Body of pancreas (tissue), 4 donors: Measurements from ENCODE around the gene KCNG4. TPM values are rescaled to one million over a fixed set of nuclear protein-coding genes. Genes with fewer than 3 reads are reported as not detected.
"Not testable (repeated sequence)": the region's sequence is repeated elsewhere in the genome, so short reads cannot be mapped to it uniquely, and the experiment has no call there.

Source experiments
- ATAC-seq: fragments of 150-250 bp; one replicate; pipeline ENCODE4 v1.9.1; 2016
- DNase-seq, 4 donors: peaks; one replicate each; pipeline ENCODE4 v3.0.0-alpha.2; 2019
- H3K27ac ChIP-seq, 4 donors: fragments of 200-600 bp; sonication (generic); 1 replicate in 3 of 4; 2 replicates in 1 of 4; pipeline versions ENCODE4 v1.5.1 to v1.6.1; 2016 to 2019; ENCODE audit warnings: mild to moderate bottlenecking in 1 of 4, mixed read lengths in 1 of 4, moderate library complexity in 1 of 4
- H3K27me3 ChIP-seq, 2 donors: fragments of 200-600 bp; sonication (generic); one replicate each; pipeline ENCODE4 v1.6.0; 2016; ENCODE audit warnings: mild to moderate bottlenecking in 1 of 2
- H3K36me3 ChIP-seq, 2 donors: fragments of 200-600 bp; sonication (generic); replicated peaks in 1 of 2; 2 replicates each; pipeline ENCODE4 v1.5.1; 2016; ENCODE audit warnings: low read depth in 2 of 2; ENCODE audit not compliant: insufficient read depth in 1 of 2
- H3K4me1 ChIP-seq: fragments of 200-600 bp; sonication (generic); one replicate; pipeline ENCODE4 v1.6.0; 2016
- H3K4me3 ChIP-seq, 2 donors: fragments of 200-600 bp; sonication (generic); 1 replicate in 1 of 2; 2 replicates in 1 of 2; pipeline ENCODE4 v1.5.1; 2016 to 2019
- H3K9me3 ChIP-seq, 3 donors: fragments of 200-600 bp; sonication (generic); 1 replicate in 2 of 3; 2 replicates in 1 of 3; pipeline ENCODE4 v1.5.1; 2016
- CTCF ChIP-seq, 7 experiments: fragments of 450-650 bp in 4 of 7; fragments of 200-600 bp in 3 of 7; sonication (generic) in 3 of 7; IDR thresholded peaks; one replicate each; pipeline ENCODE4 v1.5.1; 2016 to 2019; ENCODE audit warnings: antibody characterized with exemption in 7 of 7
- POLR2A ChIP-seq, 3 donors: fragments of 450-650 bp; IDR thresholded peaks; one replicate each; pipeline ENCODE4 v1.6.1; 2016; ENCODE audit warnings: antibody characterized with exemption in 3 of 3, mild to moderate bottlenecking in 2 of 3
- WGBS, 2 donors: methylation state at CpG; one replicate each; pipeline ENCODE4 v1.1.5; 2017; 5-methylcytosine and 5-hydroxymethylcytosine counted together
- intact Hi-C: fragments of 100-400 bp; cut with DNase I; formaldehyde crosslinking; loops from one replicate; pipeline ENCODE4 v1.15.1; 2023
- total RNA-seq, 2 donors: library from RNA; depleted of rRNA; stranded (reverse); fragments of >200 nt; gene quantifications; one replicate each; pipeline ENCODE4 v1.1.0, GENCODE V29; 2016

Gene KCNG4
- total RNA-seq, 2 donors from 2014 or later, result not detected

DNA sequence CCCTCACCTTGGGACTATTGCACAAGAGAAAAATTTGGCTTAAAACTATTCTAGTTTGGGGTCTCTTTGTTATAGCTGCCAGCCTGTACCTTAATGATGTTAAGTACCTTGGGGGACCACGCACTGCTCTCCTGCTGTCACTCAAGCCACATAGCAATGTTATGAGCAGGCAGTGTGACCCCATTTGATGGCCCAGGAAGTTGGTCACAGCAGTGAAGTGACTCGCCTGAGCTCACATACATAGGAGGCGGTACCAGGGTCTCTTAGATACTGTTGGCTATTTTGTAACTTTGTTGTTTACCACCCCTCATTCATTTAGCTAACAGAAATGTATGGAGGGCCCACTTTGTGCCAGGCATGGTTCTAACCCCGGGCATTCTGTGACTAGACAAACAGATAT is 16.4 kb downstream of the KCNG4 start:
- TF ChIP-seq POLR2A (IDR thresholded peaks at IDR 0.05) (no peak), CTCF (IDR thresholded peaks at IDR 0.05) (no peak)
- intact Hi-C loops, result no loop called here

GRCh38 chr16:84220851-84221250 is 19.0 kb downstream of the KCNG4 start:
- WGBS, 2 donors, result 83 to 95% methylated on average over 1 of the region's 1 CpG
- TF ChIP-seq POLR2A (IDR thresholded peaks at IDR 0.05) (no peak), CTCF (IDR thresholded peaks at IDR 0.05) (no peak)
- H3K27me3 ChIP-seq, result no peaks in the 10 kb centered on the region
- no peaks in the 10 kb centered on the region for H3K9me3 ChIP-seq
- ATAC-seq (no peak), DNase-seq (no peak)
- H3K4me1 ChIP-seq, result no peaks in the 10 kb centered on the region
- intact Hi-C loops, result no loop called here
- H3K36me3 ChIP-seq, result no peaks in the 10 kb centered on the region
- H3K27ac ChIP-seq, result no peak overlapping the region
- H3K4me3 ChIP-seq, result no peak overlapping the region

More for the DNA sequence above, 16.4 kb downstream of the KCNG4 start:
- 65 to 71% methylated on average over 4 of the region's 4 CpGs for WGBS, 2 donors
- H3K27me3 ChIP-seq, result no peaks in the 10 kb centered on the region
- H3K36me3 ChIP-seq, result no peaks in the 10 kb centered on the region
- no peak overlapping the region for H3K27ac ChIP-seq
- no peaks in the 10 kb centered on the region for H3K9me3 ChIP-seq
- DNase-seq (no peak), ATAC-seq (no peak)
- no peaks in the 10 kb centered on the region for H3K4me1 ChIP-seq
- H3K4me3 ChIP-seq, result no peak overlapping the region

DNA sequence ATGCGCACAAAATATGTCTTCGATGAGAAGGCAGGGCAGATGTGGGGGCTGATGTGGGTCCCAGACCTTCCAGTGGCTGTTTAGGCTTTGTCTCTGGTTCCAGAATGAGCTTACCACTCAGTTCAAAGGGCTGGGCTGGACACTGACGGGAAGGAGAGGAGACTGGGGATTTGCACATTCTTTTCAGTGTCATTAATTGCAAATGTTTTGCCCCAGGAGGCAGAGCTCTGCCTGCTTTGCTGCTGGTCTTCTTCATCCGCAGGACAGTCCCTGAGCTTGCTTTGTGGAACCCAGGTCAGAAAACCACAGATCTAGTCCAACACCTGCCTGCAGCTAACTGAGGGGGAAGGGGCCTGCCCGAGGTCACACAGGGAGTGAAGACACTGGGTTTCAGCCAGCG is 20.9 kb downstream of the KCNG4 start:
- Histone ChIP-seq H3K27me3 (no peaks in the 10 kb centered on the region), H3K27ac (no peak overlapping the region), H3K4me3 (no peak overlapping the region), H3K9me3 (no peaks in the 10 kb centered on the region), H3K4me1 (no peaks in the 10 kb centered on the region), H3K36me3 (no peaks in the 10 kb centered on the region)
- no peak for DNase-seq
- TF ChIP-seq POLR2A (IDR thresholded peaks at IDR 0.05) (no peak), CTCF (IDR thresholded peaks at IDR 0.05) (no peak)
- intact Hi-C loops, result no loop called here
- 56 to 61% methylated on average over 6 of the region's 6 CpGs for WGBS, 2 donors
- no peak for ATAC-seq

DNA sequence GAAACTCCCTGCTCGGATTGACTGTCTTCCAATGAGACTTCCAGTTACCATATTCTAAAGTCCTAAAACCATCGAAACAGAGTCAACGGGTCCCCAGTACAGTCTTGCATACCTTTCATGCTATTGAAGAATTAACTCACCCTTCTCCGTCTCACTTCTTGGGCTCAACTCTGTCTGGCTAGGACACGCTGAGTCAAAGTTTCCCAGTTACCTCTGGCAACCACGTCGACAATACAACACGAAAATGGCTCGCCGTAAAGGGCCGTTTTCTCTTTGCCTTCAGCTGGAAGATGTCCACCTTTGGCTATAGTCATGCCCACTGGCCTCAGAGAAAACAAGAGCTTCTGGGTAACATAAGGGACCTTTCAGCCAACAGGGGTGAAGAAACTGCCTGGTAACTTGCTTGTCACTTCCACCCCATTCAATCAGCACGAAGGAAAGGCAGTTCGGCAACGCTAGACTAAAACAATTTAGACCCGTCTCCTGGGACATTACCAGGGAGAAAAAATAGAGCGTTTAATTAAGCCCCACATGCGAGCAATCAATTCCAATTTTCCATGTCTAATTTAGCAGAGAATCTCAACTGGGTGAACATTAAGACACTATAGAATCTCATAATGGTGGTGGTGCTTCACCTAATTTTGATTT is 21.5 kb downstream of the KCNG4 start:
- Histone ChIP-seq H3K9me3 (no peaks in the 10 kb centered on the region), H3K27ac (no peak overlapping the region), H3K27me3 (no peaks in the 10 kb centered on the region), H3K4me1 (no peaks in the 10 kb centered on the region), H3K4me3 (no peak overlapping the region), H3K36me3 (no peaks in the 10 kb centered on the region)
- DNase-seq, result no peak
- WGBS, 2 donors, result 65 to 72% methylated on average over 17 of the region's 17 CpGs
- intact Hi-C loops, result no loop called here
- TF ChIP-seq POLR2A (IDR thresholded peaks at IDR 0.05) (no peak), CTCF (IDR thresholded peaks at IDR 0.05) (no peak)
- no peak for ATAC-seq

DNA sequence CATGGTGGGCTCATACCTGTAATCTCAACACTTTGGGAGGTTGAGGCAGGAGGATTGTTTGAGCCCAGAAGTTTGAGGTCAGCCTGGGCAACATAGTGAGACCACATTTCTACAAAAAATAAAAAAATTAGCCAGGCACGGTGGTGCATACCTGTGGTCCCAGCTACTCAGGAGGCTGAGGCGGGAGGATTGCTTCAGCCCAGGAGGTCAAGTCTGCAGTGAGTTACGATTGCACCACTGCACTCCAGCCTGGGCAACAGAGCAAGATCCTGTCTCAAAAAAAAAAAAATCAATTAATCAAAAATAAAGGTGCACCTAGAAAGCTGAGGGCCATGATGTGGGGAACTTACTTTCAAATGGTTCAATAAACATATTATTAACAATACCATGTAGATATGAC is 23.7 kb downstream of the KCNG4 start:
- WGBS, 2 donors, result 74 to 79% methylated on average over 3 of the region's 3 CpGs
- intact Hi-C loops, H3K4me1 ChIP-seq, H3K9me3 ChIP-seq, H3K27me3 ChIP-seq, DNase-seq, H3K27ac ChIP-seq, H3K36me3 ChIP-seq, H3K4me3 ChIP-seq, ATAC-seq: not testable (repeated sequence)
